ENCODE data around the gene VAMP2. TPM values are rescaled to one million over a fixed set of nuclear protein-coding genes. Genes with fewer than 3 reads are reported as not detected.

Gene VAMP2
- 45.4 TPM for total RNA-seq

DNA sequence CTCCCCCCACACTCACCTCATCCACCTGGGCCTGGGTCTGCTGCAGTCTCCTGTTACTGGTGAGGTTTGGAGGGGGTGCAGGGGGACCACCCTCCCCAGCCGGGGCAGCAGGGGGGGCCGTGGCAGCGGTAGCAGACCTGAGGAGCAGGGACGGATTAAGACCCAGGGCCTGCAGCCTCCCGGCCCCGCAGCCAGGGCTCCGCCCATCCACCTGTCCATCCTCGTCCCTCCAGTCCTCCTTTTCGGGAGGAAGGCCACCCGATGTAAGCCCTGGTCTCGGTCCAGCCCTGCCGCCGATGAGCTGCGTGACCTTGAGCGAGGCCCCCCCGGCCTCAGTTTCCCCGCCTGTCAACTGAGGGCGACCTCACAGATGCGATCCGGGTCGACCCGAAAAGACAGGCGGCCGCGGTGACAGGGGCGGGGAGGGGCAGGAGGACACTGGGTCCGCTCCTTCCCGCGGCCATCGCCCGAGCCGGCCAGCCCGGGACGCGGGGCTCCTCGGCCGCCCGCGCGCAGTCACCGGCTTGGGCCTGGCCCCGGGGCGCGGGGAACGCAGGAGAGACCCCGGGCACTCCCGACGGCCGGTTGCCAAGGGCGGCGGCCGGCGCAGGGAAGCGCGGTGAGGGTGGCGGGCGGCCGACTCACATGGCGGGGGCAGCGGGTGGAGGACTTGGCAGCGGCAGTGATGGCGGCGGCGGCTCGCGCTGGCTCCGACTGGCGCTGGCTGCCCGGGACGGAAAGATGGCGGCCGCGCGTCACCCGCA is at the start of gene VAMP2:
TSS of gene VAMP2 (minus strand) at position 716 of the 764 bp plus-strand sequence. CDS start at position 647, 69 bp downstream.

DNA sequence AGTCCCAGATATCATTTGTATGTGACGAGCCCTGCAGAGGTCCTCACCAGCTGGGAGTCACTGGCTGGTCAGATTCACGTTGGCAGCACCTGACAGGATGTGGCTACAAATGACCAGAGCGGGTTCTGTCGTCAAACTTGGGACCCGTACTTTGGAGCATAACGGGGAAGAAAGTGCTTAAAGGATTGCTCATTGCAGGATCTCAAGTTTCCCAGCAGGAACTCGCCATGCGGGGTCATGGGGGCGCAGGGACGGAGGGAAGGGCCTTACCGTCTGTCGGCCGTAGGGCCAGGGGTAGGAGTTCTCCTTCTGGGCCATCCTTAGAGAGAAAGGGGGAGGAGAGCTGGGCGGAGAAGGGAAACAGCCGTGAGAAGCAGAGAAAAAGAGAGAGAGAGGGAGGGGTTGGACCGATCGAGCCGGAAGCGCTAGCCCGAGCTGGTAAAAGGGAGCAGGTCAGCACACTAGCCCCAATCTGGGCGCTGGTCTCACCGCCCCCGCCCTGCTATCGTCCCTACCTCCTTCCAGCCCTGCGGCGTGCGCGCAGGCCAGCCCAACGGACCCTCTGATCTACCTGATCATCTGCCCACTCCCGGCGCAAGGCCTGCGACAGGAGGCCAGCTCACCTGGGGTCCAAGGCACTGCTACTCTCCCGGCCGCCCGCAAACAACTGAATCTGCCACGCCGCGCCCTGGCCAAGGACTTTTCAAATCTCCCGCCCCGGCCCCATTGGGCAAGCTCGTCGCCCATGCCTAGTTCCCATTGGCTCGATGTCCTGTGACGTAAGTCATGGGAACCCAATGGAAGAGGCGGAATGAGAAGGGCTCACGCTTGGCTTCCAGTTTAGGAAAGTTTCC is 47.4 kb upstream of the VAMP2 start, which contains the start of gene AURKB:
TSS of gene AURKB (minus strand) at position 669 of the 854 bp plus-strand sequence. CDS start at position 318, 351 bp downstream.

GRCh38 chr17:8189711-8190477 is 27.1 kb upstream of the VAMP2 start, which contains the start of gene BORCS6:
Gene BORCS6, minus strand, starts transcription at chr17:8190180. Its CDS starts 40 bp downstream, at chr17:8190140.

DNA sequence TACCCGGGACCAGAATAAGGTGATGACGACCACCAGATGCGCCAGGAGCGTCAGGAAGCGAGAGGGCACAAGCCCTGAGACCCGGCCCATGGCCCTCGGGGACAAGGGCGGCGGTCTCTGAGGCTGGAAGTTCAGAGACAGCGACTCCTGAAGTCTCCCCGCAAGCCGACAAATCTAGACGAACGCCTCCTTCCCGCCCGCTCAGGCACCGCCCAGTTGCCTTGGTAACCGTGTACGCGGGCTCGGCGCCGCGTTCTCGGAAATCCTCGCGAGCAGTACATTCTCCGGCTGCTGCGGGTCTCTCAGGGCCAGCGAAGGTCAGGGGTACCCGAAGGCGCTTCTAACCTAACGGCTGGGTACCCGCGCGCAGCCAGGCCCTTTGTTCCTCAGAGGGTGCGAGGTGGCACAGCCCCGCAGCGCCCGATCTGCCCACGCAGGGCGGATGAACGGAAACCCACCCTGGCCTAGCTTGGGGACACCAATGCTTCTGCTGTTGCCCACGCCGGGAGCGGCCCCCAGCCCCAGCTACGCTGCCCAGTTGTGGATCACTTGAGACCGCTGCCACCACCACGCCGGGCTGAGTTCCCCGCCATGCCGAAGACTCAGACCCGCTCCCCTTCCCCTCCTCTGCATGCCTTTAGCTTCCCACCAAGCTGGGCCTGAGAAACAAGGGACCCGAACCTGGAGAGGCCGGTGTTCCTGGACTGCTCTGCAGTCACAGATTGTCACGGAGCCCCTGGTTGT is 13.6 kb upstream of the VAMP2 start, which contains the start of gene TMEM107:
TSS of gene TMEM107 (minus strand) at position 184 of the 744 bp plus-strand sequence. CDS start at position 90, 94 bp downstream.

GRCh38 chr17:8152112-8152775 is 10.5 kb downstream of the VAMP2 start, which contains the start of gene PER1:
Gene PER1, minus strand, starts transcription at chr17:8152404. Its CDS starts 1,698 bp downstream, at chr17:8150706.

GRCh38 chr17:8123695-8124349 is 38.9 kb downstream of the VAMP2 start, which contains the start of gene HES7:
Gene HES7, minus strand, starts transcription at chr17:8124106. Its CDS starts 22 bp downstream, at chr17:8124084.

DNA sequence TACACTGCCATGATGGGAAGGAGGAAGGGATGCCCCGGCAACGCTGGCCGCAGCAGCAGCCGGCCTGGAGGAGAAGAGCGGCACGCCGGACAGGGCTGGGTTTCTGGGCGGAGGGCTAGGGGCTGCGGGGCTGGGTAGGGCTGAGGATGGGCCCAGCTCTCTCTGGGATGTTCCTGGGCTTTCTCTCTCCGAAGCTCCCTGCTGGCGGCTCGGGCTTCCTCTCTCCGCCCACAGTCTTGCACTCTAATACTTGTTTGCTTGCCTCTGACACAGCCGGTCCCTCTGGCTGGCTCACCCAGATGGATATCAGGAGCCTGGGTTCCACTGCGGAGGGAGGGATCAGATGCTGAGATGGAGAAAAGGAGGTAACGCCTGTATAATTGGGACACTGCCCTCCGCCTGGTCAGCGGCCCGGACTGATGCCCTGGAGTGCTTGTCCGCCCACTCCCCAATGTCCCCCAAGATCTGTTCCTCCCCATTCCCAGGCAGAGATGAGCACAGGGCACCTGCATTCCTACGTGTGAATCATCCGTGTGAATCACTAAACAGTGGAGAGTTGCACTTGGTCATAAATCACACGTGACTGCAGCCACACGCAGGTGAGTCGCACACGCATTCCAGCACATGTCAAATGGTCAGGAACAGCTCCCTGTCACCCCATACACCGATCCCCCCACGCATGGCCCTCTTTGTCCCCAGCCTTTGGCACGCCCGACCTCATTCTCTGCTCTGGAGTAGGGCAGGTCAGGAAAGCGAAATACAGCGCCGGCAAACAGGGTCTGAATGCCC is 44.6 kb downstream of the VAMP2 start, which contains the start of gene ALOXE3:
TSS of gene ALOXE3 (minus strand) at position 535 of the 789 bp plus-strand sequence. CDS start at position 11, 524 bp downstream.

Other genes with a start within 250 kb of the VAMP2 start
- 7.0 TPM for gene RNF227, start 246.7 kb downstream of the VAMP2 start, total RNA-seq
- 4.1 TPM for gene KCNAB3, start 233.1 kb downstream of the VAMP2 start, total RNA-seq
- gene TRAPPC1, start 231.0 kb downstream of the VAMP2 start, total RNA-seq, result 30.5 TPM
- 36.7 TPM for gene CNTROB, start 230.7 kb downstream of the VAMP2 start, total RNA-seq
- 0.23 TPM for gene GUCY2D, start 160.3 kb downstream of the VAMP2 start, total RNA-seq
- 0.99 TPM for gene ALOX15B, start 123.9 kb downstream of the VAMP2 start, total RNA-seq
- gene ALOX12B, start 75.2 kb downstream of the VAMP2 start, total RNA-seq, result 0.41 TPM
- not detected for gene ALOXE3, start 44.4 kb downstream of the VAMP2 start, total RNA-seq
- not detected for gene HES7, start 38.8 kb downstream of the VAMP2 start, total RNA-seq
- 99.8 TPM for gene PER1, start 10.5 kb downstream of the VAMP2 start, total RNA-seq
- 31.2 TPM for gene TMEM107, start 13.4 kb upstream of the VAMP2 start, total RNA-seq
- gene BORCS6, start 27.2 kb upstream of the VAMP2 start, total RNA-seq, result 9.8 TPM
- 23.1 TPM for gene AURKB, start 47.6 kb upstream of the VAMP2 start, total RNA-seq
- gene CTC1, start 85.1 kb upstream of the VAMP2 start, total RNA-seq, result 18.3 TPM
- gene PFAS, start 86.3 kb upstream of the VAMP2 start, total RNA-seq, result 44.3 TPM
- gene RANGRF, start 125.7 kb upstream of the VAMP2 start, total RNA-seq, result 13.3 TPM
- gene SLC25A35, start 132.5 kb upstream of the VAMP2 start, total RNA-seq, result 4.8 TPM
- gene ARHGEF15, start 147.3 kb upstream of the VAMP2 start, total RNA-seq, result 10.9 TPM
- gene ODF4, start 176.9 kb upstream of the VAMP2 start, total RNA-seq, result not detected
- 2,001 TPM for gene RPL26, start 220.2 kb upstream of the VAMP2 start, total RNA-seq
- not detected for gene RNF222, start 234.9 kb upstream of the VAMP2 start, total RNA-seq

All from metanephros (tissue), 1 donor.